HepG2 (cell line): ENCODE results near the gene IL17RB. TPM values are rescaled to one million over a fixed set of nuclear protein-coding genes. Genes with fewer than 3 reads are reported as not detected.

Experiments
- BCLAF1 ChIP-seq: fragments of 450-650 bp; IDR thresholded peaks from 2 replicates; pipeline ENCODE4 v1.6.1; 2017; ENCODE audit warnings: mild to moderate bottlenecking
- CC2D1A ChIP-seq: sonication (generic); formaldehyde crosslinking; IDR thresholded peaks from 2 replicates; pipeline ENCODE4 v1.8.1; 2023; ENCODE audit warnings: mild to moderate bottlenecking, missing genetic modification reagents
- FOXP1 ChIP-seq, 2 experiments: fragments of 450-650 bp in 1 of 2; IDR thresholded peaks; 2 replicates each; pipeline ENCODE4 v1.6.1; 2017 to 2018; ENCODE audit warnings: antibody characterized with exemption in 1 of 2
- GATAD1 ChIP-seq: IDR thresholded peaks from 2 replicates; pipeline ENCODE4 v1.6.1; 2016; ENCODE audit warnings: missing genetic modification reagents, missing compliant biosample characterization
- GMEB1 ChIP-seq: sonication (generic); formaldehyde crosslinking; IDR thresholded peaks from 2 replicates; pipeline ENCODE4 v1.5.1; 2020; ENCODE audit warnings: missing genetic modification reagents, mild to moderate bottlenecking, borderline replicate concordance
- KDM1A ChIP-seq: IDR thresholded peaks from 2 replicates; pipeline ENCODE4 v1.6.1; 2016; ENCODE audit warnings: missing compliant biosample characterization
- PAWR ChIP-seq: sonication (generic); formaldehyde crosslinking; IDR thresholded peaks from 2 replicates; pipeline ENCODE4 v1.4.0; 2020; ENCODE audit warnings: missing genetic modification reagents, mild to moderate bottlenecking, borderline replicate concordance
- POLR2A ChIP-seq, 2 experiments: IDR thresholded peaks; 2 replicates each; pipeline ENCODE4 v1.6.1; 2011; ENCODE audit warnings: low read depth in 2 of 2, low read length in 2 of 2, mild to moderate bottlenecking in 1 of 2, moderate library complexity in 1 of 2; ENCODE audit not compliant: insufficient read depth in 1 of 2
- RARG ChIP-seq: sonication (generic); formaldehyde crosslinking; IDR thresholded peaks from 2 replicates; pipeline ENCODE4 v1.4.0; 2020; ENCODE audit warnings: low read depth, mild to moderate bottlenecking, missing genetic modification reagents
- RBAK ChIP-seq: sonication (generic); formaldehyde crosslinking; IDR thresholded peaks from 2 replicates; pipeline ENCODE4 v1.5.1; 2020; ENCODE audit warnings: mild to moderate bottlenecking, missing genetic modification reagents
- RFXANK ChIP-seq: IDR thresholded peaks from 2 replicates; pipeline ENCODE4 v1.6.1; 2016
- SATB2 ChIP-seq: sonication (generic); formaldehyde crosslinking; IDR thresholded peaks from 2 replicates; pipeline ENCODE4 v1.5.0; 2020; ENCODE audit warnings: missing genetic modification reagents
- SMARCC2 ChIP-seq: fragments of 450-650 bp; IDR thresholded peaks from 2 replicates; pipeline ENCODE4 v1.6.1; 2017; ENCODE audit warnings: antibody characterized with exemption, mild to moderate bottlenecking
- SP2 ChIP-seq: sonication (generic); formaldehyde crosslinking; IDR thresholded peaks from 2 replicates; pipeline ENCODE4 v1.5.1; 2020; ENCODE audit warnings: mild to moderate bottlenecking, missing genetic modification reagents
- TOE1 ChIP-seq: sonication (generic); formaldehyde crosslinking; IDR thresholded peaks from 2 replicates; pipeline ENCODE4 v1.4.0; 2020; ENCODE audit warnings: mild to moderate bottlenecking, missing genetic modification reagents
- ZFP36 ChIP-seq: fragments of 150-350 bp; IDR thresholded peaks from 2 replicates; pipeline ENCODE4 v1.6.1; 2018; ENCODE audit warnings: borderline replicate concordance, low read length, low read depth; ENCODE audit not compliant: partially characterized antibody
- ZFP90 ChIP-seq: sonication (generic); formaldehyde crosslinking; IDR thresholded peaks from 2 replicates; pipeline ENCODE4 v1.8.0; 2022; ENCODE audit warnings: missing genetic modification reagents, mild to moderate bottlenecking, inconsistent platforms, borderline replicate concordance
- ZNF20 ChIP-seq: sonication (generic); formaldehyde crosslinking; IDR thresholded peaks from 2 replicates; pipeline ENCODE4 v1.4.0; 2020; ENCODE audit warnings: mild to moderate bottlenecking, moderate library complexity, missing genetic modification reagents
- ZNF335 ChIP-seq: sonication (generic); formaldehyde crosslinking; IDR thresholded peaks from 2 replicates; pipeline ENCODE4 v1.4.0; 2020; ENCODE audit warnings: missing genetic modification reagents
- ZNF33A ChIP-seq: sonication (generic); formaldehyde crosslinking; IDR thresholded peaks from 2 replicates; pipeline ENCODE4 v1.5.1; 2020; ENCODE audit warnings: missing genetic modification reagents, mild to moderate bottlenecking, moderate library complexity, borderline replicate concordance
- ZNF549 ChIP-seq: sonication (generic); formaldehyde crosslinking; IDR thresholded peaks from 2 replicates; pipeline ENCODE4 v1.5.0; 2020; ENCODE audit warnings: missing genetic modification reagents
- ZNF598 ChIP-seq: sonication (generic); formaldehyde crosslinking; IDR thresholded peaks from 2 replicates; pipeline ENCODE4 v1.5.1; 2020; ENCODE audit warnings: mild to moderate bottlenecking, missing genetic modification reagents, borderline replicate concordance
- ZNF652 ChIP-seq: IDR thresholded peaks from 2 replicates; pipeline ENCODE4 v1.6.1; 2016; ENCODE audit warnings: low read depth, borderline replicate concordance
- ZNF780A ChIP-seq: sonication (generic); formaldehyde crosslinking; IDR thresholded peaks from 2 replicates; pipeline ENCODE4 v1.8.0; 2022; ENCODE audit warnings: mild to moderate bottlenecking, missing genetic modification reagents, moderate library complexity
- polyA plus RNA-seq, 8 experiments: library from polyadenylated mRNA; depleted of rRNA in 3 of 8; stranded (reverse) in 7 of 8; unstranded in 1 of 8; fragments of >200 nt; fragmentation: Illumina TruSeq in 4 of 8; extraction: Trizol in 4 of 8; gene quantifications; 2 replicates each; pipeline versions ENCODE4 v1.2.1 to v1.2.3, GENCODE V29; 2011 to 2016; ENCODE audit warnings: low read depth in 4 of 8, missing spikeins in 1 of 8, mixed read lengths in 1 of 8; ENCODE audit not compliant: insufficient read depth in 1 of 8
- total RNA-seq, 5 experiments: library from RNA; depleted of rRNA; stranded (reverse); fragments of >200 nt; fragmentation: Illumina TruSeq; extraction: Trizol; gene quantifications; 2 replicates each; pipeline ENCODE4 v1.2.3, GENCODE V29; 2016; ENCODE audit warnings: low read depth in 1 of 5
- TF ChIP-seq, protein P1 (sequence below): sonication (generic); formaldehyde crosslinking; IDR thresholded peaks from 2 replicates; pipeline ENCODE4 v1.4.0; 2020; ENCODE audit warnings: mild to moderate bottlenecking, low read depth, missing genetic modification reagents

The IL17RB gene
- total and polyA plus RNA-seq, 2 of the 13 experiments (the other 11 are each of a cell fraction or from before 2014, with no cell fraction given) = 130 to 190 TPM

DNA sequence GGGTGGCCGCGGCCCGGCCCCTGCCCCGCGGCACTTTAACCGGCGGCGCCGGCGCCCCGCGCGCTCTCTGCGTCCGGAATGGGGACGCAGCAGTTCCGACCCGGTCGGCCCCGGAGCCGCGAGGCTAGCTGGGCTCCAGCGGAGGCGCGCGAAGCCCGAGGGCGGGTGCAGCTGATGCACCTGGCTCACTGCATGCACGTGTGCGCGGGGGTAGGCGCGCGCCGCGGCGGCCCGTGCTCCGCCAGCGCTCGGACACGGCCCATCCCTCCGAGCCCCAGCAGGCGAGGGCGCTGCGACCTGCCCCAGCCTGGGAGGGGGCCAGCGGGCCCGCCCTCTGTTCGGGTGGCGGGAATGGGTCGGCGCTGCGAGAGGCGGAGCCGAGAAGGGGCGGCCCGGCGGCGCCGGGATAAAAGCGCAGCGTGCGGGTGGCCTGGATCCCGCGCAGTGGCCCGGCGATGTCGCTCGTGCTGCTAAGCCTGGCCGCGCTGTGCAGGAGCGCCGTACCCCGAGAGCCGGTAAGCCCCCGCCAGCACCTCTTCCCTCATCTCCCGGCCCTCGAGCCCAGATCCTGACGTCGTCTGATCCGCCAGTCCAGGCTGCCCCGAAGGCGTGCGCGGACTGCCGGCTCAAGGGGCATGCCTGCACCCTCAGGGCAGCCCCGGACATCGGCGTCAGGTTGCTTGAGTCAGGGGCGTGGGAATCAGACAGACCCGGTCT is at the start of gene IL17RB, which contains the start of gene CHDH (continued):
- TF ChIP-seq ZFP36 (no peak), KDM1A (CRISPR knock-in tag) (no peak), ZFP90 (CRISPR knock-in tag) (peak; percentile 82; the same call in 1 of the 2 replicates), ZNF335 (CRISPR knock-in tag) (peak; percentile 38; the same call in 1 of the 2 replicates), ZNF549 (CRISPR knock-in tag) (peak; percentile 58; the same call in 1 of the 2 replicates), CC2D1A (CRISPR knock-in tag) (0 out of 2 replicates have a peak, but pooled peaks have one; percentile 27), ZNF598 (peak; percentile 76; the same call in 1 of the 2 replicates), BCLAF1 (no peak), POLR2A (IDR thresholded peaks at IDR 0.05; ENCODE audit: insufficient read depth in 1 of 2, low read depth in 2 of 2, low read length in 2 of 2) (peak in 1 of 2 experiments; percentile 99; a peak in 2 of 4 replicates), RARG (CRISPR knock-in tag) (no peak), TOE1 (CRISPR knock-in tag) (peak; percentile 80; the same call in 1 of the 2 replicates), RBAK (no peak), ZNF780A (CRISPR knock-in tag) (peak; percentile 92), SATB2 (no peak), GMEB1 (CRISPR knock-in tag) (peak; percentile 75), SP2 (CRISPR knock-in tag) (0 out of 2 replicates have a peak, but pooled peaks have one; percentile 26), ZNF20 (no peak), SMARCC2 (no peak), ZNF652 (no peak), ZNF33A (CRISPR knock-in tag) (0 out of 2 replicates have a peak, but pooled peaks have one; percentile 38), GATAD1 (CRISPR knock-in tag) (no peak; the same call in 1 of the 2 replicates), RFXANK (CRISPR knock-in tag) (0 out of 2 replicates have a peak, but pooled peaks have one; percentile 73), FOXP1 (IDR thresholded peaks at IDR 0.05) (no peak), FOXP1 (CRISPR knock-in tag; IDR thresholded peaks at IDR 0.05) (no peak), PAWR (CRISPR knock-in tag) (peak; percentile 71; the same call in 1 of the 2 replicates)
- TF ChIP-seq, protein P1, sequence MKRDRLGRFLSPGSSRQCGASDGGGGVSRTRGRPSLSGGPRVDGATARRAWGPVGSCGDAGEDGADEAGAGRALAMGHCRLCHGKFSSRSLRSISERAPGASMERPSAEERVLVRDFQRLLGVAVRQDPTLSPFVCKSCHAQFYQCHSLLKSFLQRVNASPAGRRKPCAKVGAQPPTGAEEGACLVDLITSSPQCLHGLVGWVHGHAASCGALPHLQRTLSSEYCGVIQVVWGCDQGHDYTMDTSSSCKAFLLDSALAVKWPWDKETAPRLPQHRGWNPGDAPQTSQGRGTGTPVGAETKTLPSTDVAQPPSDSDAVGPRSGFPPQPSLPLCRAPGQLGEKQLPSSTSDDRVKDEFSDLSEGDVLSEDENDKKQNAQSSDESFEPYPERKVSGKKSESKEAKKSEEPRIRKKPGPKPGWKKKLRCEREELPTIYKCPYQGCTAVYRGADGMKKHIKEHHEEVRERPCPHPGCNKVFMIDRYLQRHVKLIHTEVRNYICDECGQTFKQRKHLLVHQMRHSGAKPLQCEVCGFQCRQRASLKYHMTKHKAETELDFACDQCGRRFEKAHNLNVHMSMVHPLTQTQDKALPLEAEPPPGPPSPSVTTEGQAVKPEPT (CRISPR knock-in tag) = no peak; the same call in 1 of the 2 replicates
